GM15510 (cell line): ENCODE data around the gene HOXD9.

Experiments
- POLR2A ChIP-seq: IDR thresholded peaks from 3 replicates; pipeline ENCODE4 v1.6.1; 2011; ENCODE audit warnings: borderline replicate concordance; ENCODE audit not compliant: insufficient read length; ENCODE audit errors: extremely low read depth

HOXD9 gene

GRCh38 chr2:176110415-176111308 lies 11.9 kb upstream of the HOXD9 start:
- no peak for TF ChIP-seq POLR2A

- no peak for TF ChIP-seq POLR2A
Measured at GRCh38 chr2:176111309-176111663, 11.2 kb upstream of the HOXD9 start.

GRCh38 chr2:176111846-176112374 lies 10.6 kb upstream of the HOXD9 start:
- TF ChIP-seq POLR2A: no peak

- no peak for TF ChIP-seq POLR2A
Measured at GRCh38 chr2:176112375-176113302, 9.9 kb upstream of the HOXD9 start.

- TF ChIP-seq POLR2A: no peak
Measured at GRCh38 chr2:176114120-176114929, 8.2 kb upstream of the HOXD9 start.

GRCh38 chr2:176114930-176115625 lies 7.4 kb upstream of the HOXD9 start:
- no peak for TF ChIP-seq POLR2A

GRCh38 chr2:176115883-176116813 lies 6.4 kb upstream of the HOXD9 start, which contains the start of gene HOXD10:
HOXD10 (plus strand) TSS chr2:176116778; CDS start chr2:176116834, 56 bp downstream.
- TF ChIP-seq POLR2A: no peak

- TF ChIP-seq POLR2A: no peak
Measured at GRCh38 chr2:176117162-176117822, 5.2 kb upstream of the HOXD9 start.

- TF ChIP-seq POLR2A: no peak
Measured at GRCh38 chr2:176117823-176118371, 4.6 kb upstream of the HOXD9 start.

GRCh38 chr2:176118601-176119339 lies 3.7 kb upstream of the HOXD9 start:
- TF ChIP-seq POLR2A: no peak
